ENCODE data around the gene SLIT3.

DNA sequence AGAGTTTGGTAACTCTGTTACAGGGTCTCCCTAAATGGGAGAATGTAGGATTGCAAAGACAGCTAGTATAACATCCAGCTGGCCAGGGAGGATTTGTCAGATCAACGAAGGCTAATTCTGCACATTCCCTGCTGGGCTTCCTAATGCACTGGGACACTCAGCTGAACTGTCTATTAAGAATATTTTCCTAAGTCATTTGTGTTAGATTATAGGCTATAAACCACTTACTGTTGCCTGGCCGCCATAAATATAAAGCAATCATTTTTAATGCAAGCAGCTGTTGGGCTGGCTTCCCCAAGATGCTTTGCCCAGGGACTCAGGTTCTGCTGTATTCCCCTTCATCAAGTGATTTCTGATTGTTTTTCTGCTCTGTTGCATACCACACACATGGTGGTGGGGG, 35.3 kb upstream of the SLIT3 start:
- TF ChIP-seq CTCF (IDR thresholded peaks at IDR 0.05) (no peak), EZH2 (IDR thresholded peaks at IDR 0.05) (no peak)
